T47D (cell line): ENCODE measurements around the gene CMSS1.
A peak's percentile ranks its signal among the peaks of the same experiment; 100 is the strongest.

ENCODE experiments used
- DNase-seq, 2 experiments: peaks; one replicate each; pipeline versions ENCODE4 v3.0.0 to v3.0.0-alpha.2; 2011 to 2012; ENCODE audit warnings: low read depth in 1 of 2, low spot score in 1 of 2
- JUND ChIP-seq: IDR thresholded peaks from 2 replicates; pipeline ENCODE4 v1.6.1; 2012; ENCODE audit warnings: low read depth
- in situ Hi-C: cut with HindIII; loops from 2 replicates; pipeline ENCODE4 v1.10.0; 2016; ENCODE audit warnings: low sequenced_read_pairs, low pct_unique_long_range_greater_than_20kb

CMSS1 gene

DNA sequence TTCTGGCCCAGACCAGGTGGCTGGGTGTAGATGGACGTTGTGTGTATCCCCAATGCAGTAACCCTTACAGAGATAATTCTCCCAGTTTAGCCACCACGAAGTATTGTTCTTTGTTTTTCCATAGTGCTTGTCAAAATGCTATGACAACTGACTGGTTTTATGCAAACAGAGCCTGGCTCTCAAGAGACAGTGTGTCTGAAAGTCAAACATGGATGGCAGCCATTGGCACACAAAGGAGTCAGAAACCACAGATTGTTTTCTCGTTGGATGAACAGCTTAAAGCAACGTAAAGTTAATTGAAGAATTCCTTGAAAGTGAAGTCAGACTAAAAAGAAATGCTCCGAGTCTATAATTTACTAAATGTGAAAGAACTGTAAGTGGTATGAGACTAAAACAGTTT is 205.5 kb downstream of the CMSS1 start:
- no peak for TF ChIP-seq JUND
- in situ Hi-C loops = no loop called here

GRCh38 chr3:100023595-100023994 is 205.9 kb downstream of the CMSS1 start:
- DNase-seq = peak in 1 of 2 experiments; percentile 20
- in situ Hi-C loops = no loop called here
- no peak for TF ChIP-seq JUND

More for the DNA sequence above, 205.5 kb downstream of the CMSS1 start:
- DNase-seq = peak in 1 of 2 experiments; percentile 69

GRCh38 chr3:100024520-100025303 is 207.1 kb downstream of the CMSS1 start:
- no peak for TF ChIP-seq JUND
- in situ Hi-C loops = no loop called here
- no peak for DNase-seq

GRCh38 chr3:100027321-100027720 is 209.7 kb downstream of the CMSS1 start:
- TF ChIP-seq JUND = no peak
- in situ Hi-C loops = no loop called here
- no peak for DNase-seq

GRCh38 chr3:100029052-100029451 is 211.4 kb downstream of the CMSS1 start:
- DNase-seq = no peak
- TF ChIP-seq JUND = no peak
- in situ Hi-C loops = no loop called here

DNA sequence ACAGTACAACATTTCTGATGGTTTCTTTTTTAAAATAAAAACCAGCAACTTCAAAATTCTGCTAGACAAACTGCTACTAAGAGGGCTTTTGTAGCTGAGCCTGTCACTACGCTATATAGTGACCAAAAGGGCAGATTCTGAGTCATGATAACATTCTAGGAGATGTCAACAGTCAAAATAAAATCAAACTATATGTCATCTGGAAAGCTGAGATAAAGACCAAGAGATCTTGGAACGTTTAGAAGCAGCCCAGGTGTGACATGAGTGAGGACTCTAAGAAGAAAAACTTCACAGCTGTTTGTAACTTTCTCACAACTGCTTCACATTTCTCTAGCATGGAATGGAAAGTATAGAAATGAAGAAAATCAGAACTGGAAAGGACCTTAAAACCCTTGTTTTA is 212.0 kb downstream of the CMSS1 start:
- TF ChIP-seq JUND = no peak
- DNase-seq = no peak
- in situ Hi-C loops = no loop called here

GRCh38 chr3:100030346-100030745 is 212.7 kb downstream of the CMSS1 start:
- in situ Hi-C loops = no loop called here
- no peak for DNase-seq
- no peak for TF ChIP-seq JUND

- DNase-seq = no peak
- in situ Hi-C loops = no loop called here
- no peak for TF ChIP-seq JUND
These were observed 213.3 kb downstream of the CMSS1 start for GRCh38 chr3:100030914-100031425.

DNA sequence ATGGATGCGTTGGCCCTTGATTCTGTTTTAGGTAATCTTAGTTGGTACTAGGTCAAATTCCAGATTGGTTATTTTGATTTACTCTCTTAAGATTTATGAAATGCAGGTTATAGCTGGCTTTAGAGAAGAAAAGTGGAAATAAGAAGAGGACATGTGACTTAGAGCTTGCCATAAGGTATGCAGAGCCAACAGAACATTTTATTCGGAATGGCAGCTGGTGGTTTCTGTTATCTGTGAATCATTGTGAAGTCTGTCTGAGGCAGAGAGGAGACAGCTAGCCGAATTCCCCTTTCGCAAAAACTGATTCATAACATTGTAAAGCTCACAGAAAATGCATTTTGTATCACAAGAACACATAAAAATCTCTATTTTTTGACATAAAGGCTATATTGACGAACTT is 214.6 kb downstream of the CMSS1 start:
- in situ Hi-C loops = no loop called here
- no peak for DNase-seq
- no peak for TF ChIP-seq JUND

GRCh38 chr3:100033184-100033583 is 215.5 kb downstream of the CMSS1 start:
- no peak for TF ChIP-seq JUND
- no peak for DNase-seq
- in situ Hi-C loops = no loop called here

DNA sequence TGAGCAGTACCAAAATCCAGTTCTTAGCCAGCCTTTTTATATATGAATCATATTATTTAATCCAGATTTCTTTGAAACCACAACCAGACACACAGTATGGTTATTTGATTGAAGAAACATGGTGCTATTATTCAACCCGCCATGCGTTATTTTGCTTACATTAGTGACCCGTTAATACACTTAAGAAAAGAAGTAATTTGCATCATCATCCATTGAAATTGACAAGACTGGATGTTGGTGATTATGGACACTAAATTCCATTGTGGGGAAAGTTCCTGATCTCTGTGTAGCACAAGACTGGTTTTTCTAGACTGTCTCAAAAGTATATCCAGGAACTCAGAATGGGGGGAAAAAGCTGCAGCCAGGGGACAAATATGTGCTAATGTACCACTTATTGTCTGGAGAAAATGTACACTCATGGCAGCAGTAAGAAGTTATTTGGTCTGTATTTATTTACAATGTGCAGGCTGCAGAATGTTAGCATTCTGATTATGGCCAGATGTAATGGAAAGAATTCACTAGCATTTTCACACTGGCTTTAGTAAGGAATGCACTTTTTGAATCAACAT is 216.3 kb downstream of the CMSS1 start:
- in situ Hi-C loops = no loop called here
- DNase-seq = no peak
- TF ChIP-seq JUND = no peak

DNA sequence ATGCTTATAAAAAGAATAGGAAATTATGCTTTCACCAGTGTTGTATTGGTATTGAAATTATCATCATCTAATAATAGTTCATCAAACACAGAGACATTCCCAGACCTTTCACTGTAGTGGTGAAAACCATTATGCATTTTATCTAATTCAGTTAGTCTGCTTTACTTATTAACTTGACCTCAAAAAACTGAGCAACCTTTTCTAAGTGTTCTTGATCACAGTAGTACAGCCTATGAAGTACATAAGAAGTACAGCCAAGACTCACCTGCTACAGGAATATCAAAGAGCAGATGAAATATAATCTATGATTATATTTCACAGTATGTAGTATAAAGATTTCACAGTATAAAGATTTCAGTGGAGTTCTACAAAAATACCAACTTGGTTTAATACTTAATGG is 221.4 kb downstream of the CMSS1 start:
- DNase-seq = no peak
- no peak for TF ChIP-seq JUND
- in situ Hi-C loops = no loop called here

DNA sequence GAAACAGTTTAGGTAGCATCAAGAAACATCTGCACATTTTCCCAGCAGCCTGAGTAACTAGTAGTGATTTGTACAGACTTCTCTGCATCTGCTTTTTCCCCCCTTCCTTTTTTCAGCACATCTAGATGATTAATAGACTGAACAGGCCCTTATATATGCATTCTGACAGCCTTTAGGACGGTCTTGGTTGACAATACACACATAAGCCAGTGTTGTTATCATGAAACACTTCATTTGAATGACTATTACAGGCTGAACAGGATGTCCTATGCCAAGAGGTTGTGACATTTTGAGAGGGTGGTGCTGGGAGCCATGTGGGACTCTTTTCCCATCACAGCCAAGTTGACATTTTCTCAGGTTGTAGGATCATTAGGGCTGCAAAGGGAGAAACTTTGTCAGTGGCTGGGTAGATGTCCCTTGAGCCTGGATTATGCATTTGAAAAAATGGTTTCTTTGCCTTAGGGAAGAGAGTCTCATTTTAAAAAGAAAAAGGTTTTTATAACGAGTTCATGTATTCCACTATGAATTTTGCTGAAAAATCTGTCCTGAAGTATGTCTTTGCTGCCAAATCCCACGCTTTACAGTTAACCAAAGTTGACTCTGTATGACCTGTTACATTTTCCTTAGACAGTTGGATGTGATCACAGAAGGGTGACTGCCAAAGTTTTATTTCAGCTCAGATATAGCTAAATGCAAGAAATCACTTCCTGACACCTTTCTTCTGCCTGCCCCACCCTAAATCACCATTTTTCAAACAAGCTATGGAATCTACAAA is 223.0 kb downstream of the CMSS1 start:
- no peak for DNase-seq
- TF ChIP-seq JUND = no peak
- in situ Hi-C loops = no loop called here
